Measurements from ENCODE around the gene CXCL13.

DNA sequence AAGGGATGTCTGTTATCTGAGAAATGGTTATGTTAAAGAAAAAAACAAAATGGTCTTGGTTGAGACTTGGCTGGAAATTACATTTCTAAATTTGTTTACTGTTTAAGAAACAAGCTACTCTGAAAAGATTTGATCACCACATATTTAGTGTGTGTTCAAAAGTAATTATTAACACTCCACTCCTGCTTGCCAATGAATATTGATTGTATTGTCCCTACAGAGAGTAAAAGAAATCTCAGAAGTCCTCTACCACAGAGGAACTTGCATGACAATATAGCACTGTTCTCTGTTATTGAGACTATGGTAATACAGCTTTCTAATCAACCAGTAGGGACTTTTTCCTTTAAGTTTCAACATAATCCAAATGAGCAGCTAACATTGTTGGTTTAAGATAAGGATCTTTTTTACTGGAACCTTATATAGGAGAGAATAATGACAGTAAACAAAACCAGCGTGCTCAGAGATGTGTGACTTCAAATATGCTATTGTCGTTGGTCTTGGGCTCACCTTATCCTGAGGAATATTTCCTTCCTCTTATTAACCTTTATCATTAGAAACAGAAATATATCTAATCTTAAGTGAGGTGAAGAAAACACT lies 47.6 kb downstream of the CXCL13 start:
- TF ChIP-seq, protein P1, sequence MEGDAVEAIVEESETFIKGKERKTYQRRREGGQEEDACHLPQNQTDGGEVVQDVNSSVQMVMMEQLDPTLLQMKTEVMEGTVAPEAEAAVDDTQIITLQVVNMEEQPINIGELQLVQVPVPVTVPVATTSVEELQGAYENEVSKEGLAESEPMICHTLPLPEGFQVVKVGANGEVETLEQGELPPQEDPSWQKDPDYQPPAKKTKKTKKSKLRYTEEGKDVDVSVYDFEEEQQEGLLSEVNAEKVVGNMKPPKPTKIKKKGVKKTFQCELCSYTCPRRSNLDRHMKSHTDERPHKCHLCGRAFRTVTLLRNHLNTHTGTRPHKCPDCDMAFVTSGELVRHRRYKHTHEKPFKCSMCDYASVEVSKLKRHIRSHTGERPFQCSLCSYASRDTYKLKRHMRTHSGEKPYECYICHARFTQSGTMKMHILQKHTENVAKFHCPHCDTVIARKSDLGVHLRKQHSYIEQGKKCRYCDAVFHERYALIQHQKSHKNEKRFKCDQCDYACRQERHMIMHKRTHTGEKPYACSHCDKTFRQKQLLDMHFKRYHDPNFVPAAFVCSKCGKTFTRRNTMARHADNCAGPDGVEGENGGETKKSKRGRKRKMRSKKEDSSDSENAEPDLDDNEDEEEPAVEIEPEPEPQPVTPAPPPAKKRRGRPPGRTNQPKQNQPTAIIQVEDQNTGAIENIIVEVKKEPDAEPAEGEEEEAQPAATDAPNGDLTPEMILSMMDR (IDR thresholded peaks at IDR 0.05): no peak
- TF ChIP-seq POLR2A (IDR thresholded peaks at IDR 0.05): no peak

All from Peyer's patch (tissue), 4 donors.